ENCODE measurements around the gene BICC1. TPM values are rescaled to one million over a fixed set of nuclear protein-coding genes. Genes with fewer than 3 reads are reported as not detected.
"Not testable (repeated sequence)": the region's sequence is repeated elsewhere in the genome, so short reads cannot be mapped to it uniquely, and the experiment has no call there.

Gene BICC1
- total RNA-seq, 2 donors from 2014 or later, result 0.27 to 0.40 TPM

GRCh38 chr10:58590152-58590840 is 77.6 kb downstream of the BICC1 start:
- Histone ChIP-seq H3K4me3 (ENCODE audit: low read length) (no peak overlapping the region), H3K27ac (ENCODE audit: low read depth, low read length) (no peak overlapping the region), H3K4me1 (ENCODE audit: control insufficient read depth, insufficient read depth, low read length) (no peaks in the 10 kb centered on the region), H3K9me3 (ENCODE audit: control insufficient read depth, low read length) (no peaks in the 10 kb centered on the region), H3K27me3 (ENCODE audit: control insufficient read depth, insufficient read depth, low read length, poor library complexity, severe bottlenecking) (no peaks in the 10 kb centered on the region), H3K9ac (ENCODE audit: extremely low read depth, low read length, poor library complexity, severe bottlenecking) (no peak overlapping the region), H3K36me3 (ENCODE audit: control insufficient read depth, insufficient read depth, low read length) (no peaks in the 10 kb centered on the region)
- no peak for TF ChIP-seq CTCF (conservative IDR thresholded peaks at IDR 0.05)
- DNase-seq, result no peak
- Mint-ChIP-seq H3K36me3 (ENCODE audit: low read depth) (no peaks in the 10 kb centered on the region), H3K4me3 (no peak overlapping the region), H3K27ac (no peak overlapping the region), H3K4me1 (peaks cover 3% of the 10 kb centered on the region), H3K27me3 (ENCODE audit: insufficient read depth) (no peaks in the 10 kb centered on the region), H3K9me3 (no peaks in the 10 kb centered on the region)
- 94% methylated on average over 2 of the region's 2 CpGs; no CpG with 5 or more reads in 1 of the 2 experiments for WGBS, 2 experiments (ENCODE audit: insufficient coverage in 1 of 2, insufficient read length in 1 of 2)

GRCh38 chr10:58590924-58591323 is 78.3 kb downstream of the BICC1 start:
- DNase-seq, result no peak
- Mint-ChIP-seq H3K4me1 (peaks cover 3% of the 10 kb centered on the region), H3K9me3 (no peaks in the 10 kb centered on the region), H3K4me3 (no peak overlapping the region), H3K36me3 (ENCODE audit: low read depth) (no peaks in the 10 kb centered on the region), H3K27ac (no peak overlapping the region), H3K27me3 (ENCODE audit: insufficient read depth) (no peaks in the 10 kb centered on the region)
- H3K9me3 ChIP-seq (ENCODE audit: control insufficient read depth, low read length), result no peaks in the 10 kb centered on the region
- H3K4me1 ChIP-seq (ENCODE audit: control insufficient read depth, insufficient read depth, low read length), result no peaks in the 10 kb centered on the region
- H3K9ac ChIP-seq (ENCODE audit: extremely low read depth, low read length, poor library complexity, severe bottlenecking), result no peak overlapping the region
- no peaks in the 10 kb centered on the region for H3K27me3 ChIP-seq (ENCODE audit: control insufficient read depth, insufficient read depth, low read length, poor library complexity, severe bottlenecking)
- no peak overlapping the region for H3K27ac ChIP-seq (ENCODE audit: low read depth, low read length)
- no peak overlapping the region for H3K4me3 ChIP-seq (ENCODE audit: low read length)
- no peak for TF ChIP-seq CTCF (conservative IDR thresholded peaks at IDR 0.05)
- H3K36me3 ChIP-seq (ENCODE audit: control insufficient read depth, insufficient read depth, low read length), result no peaks in the 10 kb centered on the region
- 88 to 100% methylated on average over 2 to 3 of the region's 3 CpGs for whole genome bisulfite sequencing, 2 experiments (ENCODE audit: insufficient coverage in 1 of 2, insufficient read length in 1 of 2)

GRCh38 chr10:58593008-58593407 is 80.3 kb downstream of the BICC1 start:
- Mint-ChIP-seq H3K36me3 (ENCODE audit: low read depth) (peaks cover 3% of the 10 kb centered on the region), H3K27me3 (ENCODE audit: insufficient read depth) (no peaks in the 10 kb centered on the region), H3K4me1 (no peaks in the 10 kb centered on the region), H3K27ac (no peak overlapping the region), H3K9me3 (peaks cover 20% of the 10 kb centered on the region), H3K4me3 (no peak overlapping the region)
- TF ChIP-seq CTCF (conservative IDR thresholded peaks at IDR 0.05), result no peak
- no peak overlapping the region for H3K27ac ChIP-seq (ENCODE audit: low read depth, low read length)
- DNase-seq, result no peak
- no peak overlapping the region for H3K4me3 ChIP-seq (ENCODE audit: low read length)
- no peak overlapping the region for H3K9ac ChIP-seq (ENCODE audit: extremely low read depth, low read length, poor library complexity, severe bottlenecking)
- WGBS, 2 experiments (ENCODE audit: insufficient coverage in 1 of 2, insufficient read length in 1 of 2), result 0 to 65% methylated on average over 1 to 3 of the region's 3 CpGs
- no peaks in the 10 kb centered on the region for H3K36me3 ChIP-seq (ENCODE audit: control insufficient read depth, insufficient read depth, low read length)
- no peaks in the 10 kb centered on the region for H3K9me3 ChIP-seq (ENCODE audit: control insufficient read depth, low read length)
- H3K4me1 ChIP-seq (ENCODE audit: control insufficient read depth, insufficient read depth, low read length), result no peaks in the 10 kb centered on the region
- H3K27me3 ChIP-seq (ENCODE audit: control insufficient read depth, insufficient read depth, low read length, poor library complexity, severe bottlenecking), result no peaks in the 10 kb centered on the region

- not testable (repeated sequence) for H3K9me3 ChIP-seq (ENCODE audit: control insufficient read depth, low read length); H3K27me3 ChIP-seq (ENCODE audit: control insufficient read depth, insufficient read depth, low read length, poor library complexity, severe bottlenecking); H3K4me1 Mint-ChIP-seq; H3K4me3 Mint-ChIP-seq; H3K27ac ChIP-seq (ENCODE audit: low read depth, low read length); DNase-seq; H3K9ac ChIP-seq (ENCODE audit: extremely low read depth, low read length, poor library complexity, severe bottlenecking); H3K27ac Mint-ChIP-seq; H3K4me1 ChIP-seq (ENCODE audit: control insufficient read depth, insufficient read depth, low read length); H3K36me3 ChIP-seq (ENCODE audit: control insufficient read depth, insufficient read depth, low read length); H3K36me3 Mint-ChIP-seq (ENCODE audit: low read depth); H3K4me3 ChIP-seq (ENCODE audit: low read length); H3K27me3 Mint-ChIP-seq (ENCODE audit: insufficient read depth)
- peaks cover 28% of the 10 kb centered on the region for H3K9me3 Mint-ChIP-seq
These were observed 84.5 kb downstream of the BICC1 start for GRCh38 chr10:58597211-58597610.

All from endodermal cell (in vitro differentiated cells).